ENCODE measurements around the gene METRNL.
"Not testable (repeated sequence)": the region's sequence is repeated elsewhere in the genome, so short reads cannot be mapped to it uniquely, and the experiment has no call there.

Gene METRNL

GRCh38 chr17:83108709-83109108 is 29.3 kb downstream of the METRNL start:
- no peak for DNase-seq (ENCODE audit: low read depth)

- DNase-seq (ENCODE audit: low read depth): no peak
Measured at GRCh38 chr17:83109386-83109785, 30.0 kb downstream of the METRNL start.

GRCh38 chr17:83109793-83110645 is 30.6 kb downstream of the METRNL start:
- DNase-seq (ENCODE audit: low read depth): peak; percentile 85

GRCh38 chr17:83110735-83111134 is 31.3 kb downstream of the METRNL start:
- DNase-seq (ENCODE audit: low read depth): no peak

- no peak for DNase-seq (ENCODE audit: low read depth)
Measured at GRCh38 chr17:83111516-83112282, 32.3 kb downstream of the METRNL start.

GRCh38 chr17:83113381-83113780 is 34.0 kb downstream of the METRNL start:
- no peak for DNase-seq (ENCODE audit: low read depth)

GRCh38 chr17:83113792-83114191 is 34.4 kb downstream of the METRNL start:
- DNase-seq (ENCODE audit: low read depth): no peak

- no peak for DNase-seq (ENCODE audit: low read depth)
Measured at GRCh38 chr17:83114706-83115105, 35.3 kb downstream of the METRNL start.

- DNase-seq (ENCODE audit: low read depth): no peak
Measured at GRCh38 chr17:83115202-83115651, 35.8 kb downstream of the METRNL start.

- no peak for DNase-seq (ENCODE audit: low read depth)
Measured at GRCh38 chr17:83115832-83116231, 36.4 kb downstream of the METRNL start.

- DNase-seq (ENCODE audit: low read depth): no peak
Measured at GRCh38 chr17:83116311-83116771, 36.9 kb downstream of the METRNL start.

GRCh38 chr17:83116783-83117555 is 37.6 kb downstream of the METRNL start:
- DNase-seq (ENCODE audit: low read depth): no peak

GRCh38 chr17:83117583-83117982 is 38.2 kb downstream of the METRNL start:
- DNase-seq (ENCODE audit: low read depth): no peak

- no peak for DNase-seq (ENCODE audit: low read depth)
Measured at GRCh38 chr17:83118071-83118841, 38.8 kb downstream of the METRNL start.

- no peak for DNase-seq (ENCODE audit: low read depth)
Measured at GRCh38 chr17:83119987-83120864, 40.8 kb downstream of the METRNL start.

- not testable (repeated sequence) for DNase-seq (ENCODE audit: low read depth)
Measured at GRCh38 chr17:83121473-83121872, 42.1 kb downstream of the METRNL start.

- no peak for DNase-seq (ENCODE audit: low read depth)
Measured at GRCh38 chr17:83121921-83122820, 42.8 kb downstream of the METRNL start.

- no peak for DNase-seq (ENCODE audit: low read depth)
Measured at GRCh38 chr17:83122834-83123233, 43.4 kb downstream of the METRNL start.

Measured in iris pigment epithelial cell (primary cell).